AG04450 (cell line): Measurements from ENCODE around the gene WDR93. TPM values are rescaled to one million over a fixed set of nuclear protein-coding genes. Genes with fewer than 3 reads are reported as not detected.

Experiments used
- CTCF ChIA-PET: fragments of 300-600, 350-600 bp; formaldehyde crosslinking; extraction: SDS; loops from one replicate; lab custom pipeline; 2022; ENCODE audit warnings: antibody characterized with exemption, inconsistent platforms; lab: Charles Lee
- POLR2A ChIA-PET: fragments of 350-600 bp; formaldehyde crosslinking; extraction: SDS; loops from one replicate; lab custom pipeline; 2021; ENCODE audit warnings: antibody characterized with exemption, inconsistent platforms; lab: Yijun Ruan, JAX
- DNase-seq: peaks from one replicate; pipeline ENCODE4 v3.0.0-alpha.2; 2011; ENCODE audit warnings: low read depth, low spot score
- H3K27ac ChIP-seq: one replicate; pipeline ENCODE4 v1.5.1; 2012; ENCODE audit warnings: low read depth, low read length, control low read depth
- H3K27me3 ChIP-seq: one replicate; pipeline ENCODE4 v1.6.0; 2012; ENCODE audit warnings: low read length; ENCODE audit not compliant: control insufficient read depth, insufficient read depth
- H3K4me3 ChIP-seq: 2 replicates; pipeline ENCODE4 v1.5.1; 2011; ENCODE audit warnings: mild to moderate bottlenecking, low read depth, low read length, control low read depth
- H3K9me3 ChIP-seq: 2 replicates; pipeline ENCODE4 v1.5.1; 2012; ENCODE audit warnings: low read length; ENCODE audit not compliant: control insufficient read depth, insufficient read depth
- polyA plus RNA-seq: library from polyadenylated mRNA; depleted of rRNA; stranded (reverse); fragments of >200 nt; gene quantifications from 2 replicates; pipeline ENCODE4 v1.2.3, GENCODE V29; 2011
- TF ChIP-seq, protein P1 (sequence below): IDR thresholded peaks from 2 replicates; pipeline ENCODE4 v1.5.1; 2011; ENCODE audit warnings: low read depth, low read length, control low read depth, inconsistent platforms

Gene WDR93
- polyA plus RNA-seq, 1 experiment = 0.05 TPM

DNA sequence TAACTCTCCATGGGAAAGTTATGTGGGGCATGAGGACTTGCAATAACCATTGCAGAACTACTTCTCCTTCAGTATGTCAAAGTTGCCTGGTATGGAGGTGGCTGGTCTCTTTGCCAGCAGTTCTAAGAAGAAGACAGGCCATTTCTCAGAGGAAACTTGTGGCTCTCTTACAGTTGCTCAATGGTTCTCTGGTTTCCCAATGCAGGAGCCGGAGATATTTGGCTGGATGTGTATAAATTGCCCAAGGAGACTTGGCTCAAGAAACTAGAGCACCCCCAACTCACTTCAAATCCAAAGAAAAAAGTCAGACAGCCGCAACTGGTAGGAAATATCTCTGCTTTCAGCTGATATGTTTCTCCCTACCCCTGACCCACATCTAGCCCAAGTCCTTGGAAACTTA, 24.2 kb downstream of the WDR93 start:
- CTCF ChIA-PET = no interaction called here
- no peak overlapping the region for H3K4me3 ChIP-seq
- no peaks in the 10 kb centered on the region for H3K9me3 ChIP-seq
- POLR2A ChIA-PET = no interaction called here
- TF ChIP-seq, protein P1, sequence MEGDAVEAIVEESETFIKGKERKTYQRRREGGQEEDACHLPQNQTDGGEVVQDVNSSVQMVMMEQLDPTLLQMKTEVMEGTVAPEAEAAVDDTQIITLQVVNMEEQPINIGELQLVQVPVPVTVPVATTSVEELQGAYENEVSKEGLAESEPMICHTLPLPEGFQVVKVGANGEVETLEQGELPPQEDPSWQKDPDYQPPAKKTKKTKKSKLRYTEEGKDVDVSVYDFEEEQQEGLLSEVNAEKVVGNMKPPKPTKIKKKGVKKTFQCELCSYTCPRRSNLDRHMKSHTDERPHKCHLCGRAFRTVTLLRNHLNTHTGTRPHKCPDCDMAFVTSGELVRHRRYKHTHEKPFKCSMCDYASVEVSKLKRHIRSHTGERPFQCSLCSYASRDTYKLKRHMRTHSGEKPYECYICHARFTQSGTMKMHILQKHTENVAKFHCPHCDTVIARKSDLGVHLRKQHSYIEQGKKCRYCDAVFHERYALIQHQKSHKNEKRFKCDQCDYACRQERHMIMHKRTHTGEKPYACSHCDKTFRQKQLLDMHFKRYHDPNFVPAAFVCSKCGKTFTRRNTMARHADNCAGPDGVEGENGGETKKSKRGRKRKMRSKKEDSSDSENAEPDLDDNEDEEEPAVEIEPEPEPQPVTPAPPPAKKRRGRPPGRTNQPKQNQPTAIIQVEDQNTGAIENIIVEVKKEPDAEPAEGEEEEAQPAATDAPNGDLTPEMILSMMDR = no peak
- H3K27me3 ChIP-seq = peaks cover 23% of the 10 kb centered on the region
- no peak for DNase-seq
- H3K27ac ChIP-seq = no peak overlapping the region

DNA sequence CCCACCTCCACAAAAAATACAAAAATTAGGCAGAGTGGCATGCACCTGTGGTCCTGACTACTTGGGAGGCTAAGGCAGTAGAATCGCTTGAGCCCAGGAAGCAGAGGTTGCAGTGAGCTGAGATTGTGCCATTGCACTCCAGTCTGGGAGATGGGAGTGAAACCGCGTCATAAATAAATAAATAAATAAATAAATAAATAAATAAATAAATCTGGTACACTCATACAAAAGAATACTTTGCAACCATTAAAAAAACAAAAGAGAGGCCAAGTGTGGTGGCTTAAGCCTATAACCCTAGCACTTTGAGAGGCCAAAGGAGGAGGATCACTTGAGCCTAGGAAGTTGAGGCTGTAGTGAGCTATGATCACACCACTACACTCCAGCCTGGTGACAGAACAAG, 32.4 kb downstream of the WDR93 start:
- H3K27ac ChIP-seq = no peak overlapping the region
- POLR2A ChIA-PET = no interaction called here
- CTCF ChIA-PET = interaction anchor here (0.6 to 1.2 kb wide), 2 partner anchors 15 to 195 kb away, joined by 3 read pairs; no protein-coding TSS in a partner anchor

DNA sequence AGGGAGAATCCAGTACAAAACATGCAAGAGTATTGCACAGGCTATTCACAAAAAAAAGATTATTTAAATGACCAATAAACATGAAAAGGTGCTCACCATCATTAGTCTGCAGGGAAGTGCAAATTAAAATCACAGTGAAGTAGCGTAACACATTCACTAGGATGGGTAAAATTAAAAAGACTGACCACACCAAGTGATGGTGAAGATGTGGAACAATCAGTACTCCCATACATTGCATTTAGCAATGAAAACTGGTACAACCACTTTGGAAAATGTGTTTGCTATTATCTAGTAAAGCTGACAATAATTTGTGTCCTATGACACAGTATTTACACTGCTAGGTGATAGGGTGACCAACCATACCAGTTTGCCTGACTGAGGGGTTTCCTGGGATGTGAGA, 34.0 kb downstream of the WDR93 start:
- no peak for DNase-seq
- Histone ChIP-seq H3K27me3 (peaks cover 32% of the 10 kb centered on the region), H3K4me3 (no peak overlapping the region), H3K27ac (no peak overlapping the region), H3K9me3 (no peaks in the 10 kb centered on the region)
- TF ChIP-seq, protein P1 = no peak
- POLR2A ChIA-PET = no interaction called here
- CTCF ChIA-PET = interaction anchor here (0.8 kb wide), 1 partner anchor 163 kb away, joined by 7 read pairs; no protein-coding TSS in a partner anchor

More for the DNA sequence above, 32.4 kb downstream of the WDR93 start:
- Histone ChIP-seq H3K9me3 (no peaks in the 10 kb centered on the region), H3K4me3 (no peak overlapping the region), H3K27me3 (peaks cover 23% of the 10 kb centered on the region)
- no peak for DNase-seq
- TF ChIP-seq, protein P1 = no peak

DNA sequence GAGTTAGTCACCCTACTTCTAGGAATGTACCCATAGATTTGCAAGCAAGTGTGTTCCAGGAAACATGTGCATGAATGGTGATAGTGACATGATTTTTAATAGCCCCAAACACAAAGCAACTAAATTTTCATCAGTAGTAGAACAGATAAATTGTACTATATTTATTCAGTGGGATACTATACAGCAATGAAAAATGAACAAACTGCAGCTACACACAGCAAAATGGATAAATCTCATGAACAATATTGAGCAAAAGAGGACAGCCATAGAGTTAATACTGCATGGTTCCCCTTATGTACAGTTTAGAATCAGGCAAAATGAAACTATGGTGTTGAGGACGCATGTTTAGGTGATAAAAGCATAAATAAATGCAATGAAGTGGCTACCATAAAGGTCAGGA, 34.5 kb downstream of the WDR93 start:
- Histone ChIP-seq H3K9me3 (no peaks in the 10 kb centered on the region), H3K4me3 (no peak overlapping the region), H3K27ac (no peak overlapping the region), H3K27me3 (peaks cover 32% of the 10 kb centered on the region)
- TF ChIP-seq, protein P1 = no peak
- DNase-seq = no peak
- CTCF ChIA-PET = interaction anchor here (0.8 kb wide), 1 partner anchor 163 kb away, joined by 7 read pairs; no protein-coding TSS in a partner anchor
- POLR2A ChIA-PET = no interaction called here

DNA sequence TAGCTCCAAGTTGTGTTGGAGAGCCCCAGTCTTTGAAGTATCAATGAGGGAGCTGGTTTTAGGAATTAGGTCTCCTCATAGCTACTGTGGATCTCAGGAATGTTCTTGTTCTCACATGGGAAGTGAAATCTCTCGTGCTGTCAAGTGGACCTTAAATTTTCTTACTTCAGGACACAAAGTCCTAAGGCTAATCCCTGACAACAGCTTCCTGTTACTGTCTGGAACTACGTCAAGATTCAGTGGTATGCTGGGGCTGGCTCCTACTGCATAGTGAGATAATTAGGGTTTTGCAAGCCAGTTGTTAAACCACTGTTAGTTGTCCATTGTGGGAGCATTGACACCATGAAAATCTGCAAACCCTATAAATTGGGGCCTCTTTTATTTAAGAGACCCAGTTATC, 37.6 kb downstream of the WDR93 start:
- ChIA-PET POLR2A (no interaction called here), CTCF (interaction anchor here (1.2 to 2.1 kb wide), 3 partner anchors 12 to 160 kb away, joined by 4 to 11 read pairs (median 11); no protein-coding TSS in a partner anchor)
- Histone ChIP-seq H3K27me3 (peaks cover 36% of the 10 kb centered on the region), H3K4me3 (no peak overlapping the region), H3K9me3 (no peaks in the 10 kb centered on the region), H3K27ac (no peak overlapping the region)
- TF ChIP-seq, protein P1 = no peak
- DNase-seq = no peak
